ENCODE results near the gene LRRC75B.
"Not testable (repeated sequence)": the region's sequence is repeated elsewhere in the genome, so short reads cannot be mapped to it uniquely, and the experiment has no call there.

Gene LRRC75B

DNA sequence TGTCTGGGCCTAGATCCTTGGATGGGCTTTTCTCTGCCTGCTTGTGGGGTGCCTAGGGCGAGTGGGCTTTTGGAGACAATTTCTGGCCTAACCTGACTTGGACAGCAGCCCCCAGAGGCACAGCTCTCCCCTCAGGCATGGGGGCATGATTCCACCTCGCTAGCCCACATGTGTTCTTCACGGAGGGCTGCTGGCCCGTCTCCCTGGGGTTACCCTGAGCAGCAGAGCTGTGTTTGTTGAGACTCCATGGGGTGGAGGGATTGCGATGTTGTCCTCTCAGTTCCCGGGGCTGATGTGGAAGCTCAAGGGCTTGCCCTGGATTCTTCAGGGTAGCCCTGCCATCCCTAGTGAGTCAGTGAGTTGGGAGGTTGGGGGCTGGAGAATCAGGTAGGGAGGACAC lies 2.4 kb upstream of the LRRC75B start:
- H3K4me3 ChIP-seq (ENCODE audit: low read length): no peak overlapping the region
- TF ChIP-seq, protein P1, sequence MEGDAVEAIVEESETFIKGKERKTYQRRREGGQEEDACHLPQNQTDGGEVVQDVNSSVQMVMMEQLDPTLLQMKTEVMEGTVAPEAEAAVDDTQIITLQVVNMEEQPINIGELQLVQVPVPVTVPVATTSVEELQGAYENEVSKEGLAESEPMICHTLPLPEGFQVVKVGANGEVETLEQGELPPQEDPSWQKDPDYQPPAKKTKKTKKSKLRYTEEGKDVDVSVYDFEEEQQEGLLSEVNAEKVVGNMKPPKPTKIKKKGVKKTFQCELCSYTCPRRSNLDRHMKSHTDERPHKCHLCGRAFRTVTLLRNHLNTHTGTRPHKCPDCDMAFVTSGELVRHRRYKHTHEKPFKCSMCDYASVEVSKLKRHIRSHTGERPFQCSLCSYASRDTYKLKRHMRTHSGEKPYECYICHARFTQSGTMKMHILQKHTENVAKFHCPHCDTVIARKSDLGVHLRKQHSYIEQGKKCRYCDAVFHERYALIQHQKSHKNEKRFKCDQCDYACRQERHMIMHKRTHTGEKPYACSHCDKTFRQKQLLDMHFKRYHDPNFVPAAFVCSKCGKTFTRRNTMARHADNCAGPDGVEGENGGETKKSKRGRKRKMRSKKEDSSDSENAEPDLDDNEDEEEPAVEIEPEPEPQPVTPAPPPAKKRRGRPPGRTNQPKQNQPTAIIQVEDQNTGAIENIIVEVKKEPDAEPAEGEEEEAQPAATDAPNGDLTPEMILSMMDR (IDR thresholded peaks at IDR 0.05; ENCODE audit: insufficient read depth, low read depth, low read length, missing control alignments): no peak
- DNase-seq (ENCODE audit: low read depth): no peak

DNA sequence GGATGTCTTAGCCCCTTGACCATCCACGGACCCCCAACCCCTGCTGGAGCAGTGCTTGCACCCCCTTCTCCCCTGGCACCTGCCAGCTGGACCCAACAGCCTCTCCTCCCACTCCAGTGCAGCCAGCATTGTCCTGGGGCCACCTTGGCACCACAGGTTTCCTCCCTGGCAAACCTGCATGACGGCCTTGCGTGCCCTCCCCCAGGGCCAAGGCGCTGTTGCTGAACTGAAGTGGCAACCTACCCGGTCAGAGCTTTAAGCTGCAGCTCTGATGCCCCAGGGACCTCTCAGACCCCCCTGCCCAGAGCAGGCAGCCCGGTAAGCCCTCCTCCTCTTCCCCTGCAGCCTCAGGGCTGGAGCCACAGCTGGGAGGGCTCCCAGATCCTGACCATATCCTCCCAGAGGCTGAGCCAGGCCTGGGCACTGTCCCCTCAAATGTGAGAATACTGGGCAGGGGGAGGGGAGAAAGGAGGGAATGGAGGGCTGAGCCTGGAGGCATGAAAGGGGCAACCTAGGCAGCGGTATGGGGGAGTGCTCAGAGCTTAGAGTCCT lies 1.8 kb upstream of the LRRC75B start:
- no peak overlapping the region for H3K4me3 ChIP-seq (ENCODE audit: low read length)
- TF ChIP-seq, protein P1 (IDR thresholded peaks at IDR 0.05; ENCODE audit: insufficient read depth, low read depth, low read length, missing control alignments): no peak
- no peak for DNase-seq (ENCODE audit: low read depth)

DNA sequence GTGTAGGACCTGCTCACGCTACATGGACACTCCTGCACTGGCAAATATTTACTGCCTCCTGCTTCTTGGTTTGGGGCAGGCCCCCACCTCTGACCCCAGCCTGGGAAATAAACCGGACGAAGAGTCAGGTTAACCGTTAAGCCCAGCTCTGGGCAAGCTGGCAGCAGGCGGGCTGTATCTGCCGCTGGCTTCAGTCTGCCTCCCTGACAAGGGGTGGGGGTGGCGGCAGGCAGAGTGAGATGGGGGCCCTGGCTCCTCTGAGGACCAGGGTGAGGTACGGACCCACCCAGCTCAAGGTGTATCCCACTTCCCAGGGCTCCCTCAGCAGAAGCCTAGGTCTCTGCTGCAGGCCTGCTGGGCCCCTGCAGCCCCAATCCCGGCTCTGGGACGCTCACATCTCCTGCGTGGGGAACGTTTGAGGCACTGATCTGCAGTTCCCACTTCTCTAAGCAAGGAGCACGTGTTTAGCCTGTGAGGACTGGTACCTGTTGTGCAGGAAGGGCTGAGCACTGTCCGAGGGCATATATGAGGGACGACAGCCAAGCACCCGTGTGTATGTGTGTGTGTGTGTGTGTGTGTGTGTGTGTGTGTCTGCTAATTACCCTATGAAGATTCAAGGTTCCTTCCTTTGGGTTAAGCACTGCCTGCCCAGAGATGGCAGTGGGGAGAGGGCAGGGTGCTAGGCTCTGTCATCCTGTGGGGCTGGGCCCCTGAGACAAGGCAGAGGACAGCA lies 1.1 kb upstream of the LRRC75B start:
- TF ChIP-seq, protein P1 (IDR thresholded peaks at IDR 0.05; ENCODE audit: insufficient read depth, low read depth, low read length, missing control alignments): no peak
- H3K4me3 ChIP-seq (ENCODE audit: low read length): no peak overlapping the region
- peak; percentile 29 for DNase-seq (ENCODE audit: low read depth)

DNA sequence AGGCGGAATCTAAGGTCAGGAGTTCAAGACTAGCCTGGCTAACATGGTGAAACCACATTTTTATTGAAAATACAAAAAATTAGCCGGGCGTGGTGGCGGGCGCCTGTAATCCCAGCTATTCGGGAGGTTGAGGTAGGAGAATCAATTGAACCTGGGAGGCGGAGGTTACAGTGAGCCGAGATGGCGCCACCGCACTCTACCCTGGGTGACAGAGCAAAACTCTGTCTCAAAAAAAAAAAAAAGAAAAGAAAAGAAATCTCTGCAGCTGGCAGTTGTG lies 624 bp upstream of the LRRC75B start:
- H3K4me3 ChIP-seq (ENCODE audit: low read length); DNase-seq (ENCODE audit: low read depth): not testable (repeated sequence)

DNA sequence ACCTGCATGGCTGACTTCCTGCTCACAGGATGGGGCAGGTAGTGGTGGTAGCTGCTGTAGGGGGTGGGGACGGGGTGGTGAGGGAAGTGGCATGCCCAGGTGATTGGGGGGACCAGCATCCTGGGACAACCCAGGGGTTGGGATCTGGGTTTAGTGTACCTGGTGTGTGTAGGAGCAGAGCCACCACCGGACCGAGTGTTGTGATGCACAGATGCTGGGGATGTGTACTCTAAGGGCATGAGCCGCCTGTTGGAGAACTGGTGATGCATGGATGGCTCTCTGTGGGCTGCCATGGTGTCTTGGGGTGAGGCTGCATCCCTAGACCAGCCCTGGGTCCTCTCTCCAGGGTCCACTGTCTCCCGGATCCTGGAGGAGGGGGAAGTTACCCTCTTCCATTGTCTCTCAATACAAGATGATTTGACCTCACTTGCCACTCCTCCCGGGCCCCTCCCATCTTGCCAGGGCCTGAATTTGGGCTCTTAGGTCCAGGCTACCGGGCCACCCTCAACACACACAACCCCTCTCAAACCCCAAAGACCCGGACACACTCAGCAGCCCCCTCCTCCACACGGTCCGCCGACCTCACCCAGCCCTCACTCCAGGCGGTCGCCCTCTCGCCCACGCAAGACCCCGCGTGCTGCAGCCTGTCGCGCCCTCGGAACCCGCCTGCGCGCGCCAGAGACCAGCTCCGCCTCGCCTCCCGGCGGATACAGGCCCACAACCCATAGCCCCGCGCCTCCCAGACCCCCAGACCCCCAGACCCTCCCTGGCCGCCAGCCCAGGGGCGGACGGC lies 619 bp downstream of the LRRC75B start:
- TF ChIP-seq, protein P1 (IDR thresholded peaks at IDR 0.05; ENCODE audit: insufficient read depth, low read depth, low read length, missing control alignments): no peak
- no peak for DNase-seq (ENCODE audit: low read depth)
- peak overlapping the region; percentile 48 for H3K4me3 ChIP-seq (ENCODE audit: low read length)

DNA sequence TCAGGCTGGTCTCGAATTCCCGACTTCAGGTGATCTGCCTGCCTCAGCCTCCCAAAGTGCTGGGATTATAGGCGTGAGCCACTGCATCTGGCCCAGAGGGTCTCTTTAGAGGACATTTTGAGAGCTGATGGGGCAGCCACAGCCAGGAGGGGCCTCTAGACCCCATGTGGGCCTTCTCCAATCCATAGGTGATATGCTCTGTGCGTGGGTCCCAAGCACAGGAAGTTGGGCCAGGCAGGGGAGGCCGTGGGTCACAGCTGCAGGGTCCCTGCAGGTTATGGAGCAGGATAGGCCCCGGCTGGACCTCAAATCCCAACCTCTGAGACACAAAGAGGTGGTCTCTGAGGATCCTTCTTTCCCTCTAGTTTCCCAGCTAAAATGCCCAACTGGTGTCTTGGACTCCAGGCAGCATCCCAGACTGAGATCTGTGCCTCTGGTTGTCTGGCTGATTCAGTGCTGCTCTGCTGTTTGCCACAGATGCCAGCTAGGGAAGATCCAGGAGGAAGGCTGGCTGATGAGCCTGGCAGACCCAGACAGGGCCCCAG lies 1.5 kb downstream of the LRRC75B start:
- TF ChIP-seq, protein P1 (IDR thresholded peaks at IDR 0.05; ENCODE audit: insufficient read depth, low read depth, low read length, missing control alignments): no peak
- H3K4me3 ChIP-seq (ENCODE audit: low read length): no peak overlapping the region
- DNase-seq (ENCODE audit: low read depth): no peak

DNA sequence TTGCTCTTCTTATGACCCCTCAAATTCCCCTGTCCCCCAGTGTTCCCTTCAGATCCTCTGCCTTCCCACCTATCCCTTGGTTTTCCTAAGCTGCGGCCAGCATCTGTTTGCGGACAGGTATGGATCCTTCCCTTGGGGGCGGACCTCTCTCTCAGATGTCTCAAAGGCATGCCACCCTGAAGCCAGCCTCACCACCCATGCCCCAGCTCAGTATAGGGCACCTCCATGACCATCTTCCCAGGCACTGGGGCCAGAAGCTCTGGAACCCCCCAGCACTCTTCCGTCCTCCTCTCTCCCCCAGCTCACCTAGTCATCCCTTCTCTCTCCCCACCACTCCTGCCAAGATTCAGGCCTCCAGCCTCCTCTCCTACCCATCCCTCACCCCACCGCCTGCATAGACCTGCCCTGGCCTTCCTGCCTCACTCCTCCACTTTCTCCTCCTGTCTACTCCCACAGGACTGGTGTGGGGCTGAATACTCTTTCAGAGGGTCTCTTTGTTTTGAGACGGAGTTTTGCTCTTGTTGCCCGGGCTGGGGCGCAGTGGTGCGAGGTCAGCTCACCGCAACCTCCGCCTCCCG lies 2.2 kb downstream of the LRRC75B start:
- TF ChIP-seq, protein P1 (IDR thresholded peaks at IDR 0.05; ENCODE audit: insufficient read depth, low read depth, low read length, missing control alignments): no peak
- DNase-seq (ENCODE audit: low read depth): no peak
- no peak overlapping the region for H3K4me3 ChIP-seq (ENCODE audit: low read length)
